ENCODE measurements around the gene LMBR1L.

LMBR1L gene

GRCh38 chr12:49126852-49127763, 16.5 kb upstream of the LMBR1L start (continued):
- TF ChIP-seq ZNF518A (tag by site-specific recombination; conservative IDR thresholded peaks at IDR 0.05; ENCODE audit: low read depth) (no peak), SETDB1 (IDR thresholded peaks at IDR 0.05; ENCODE audit: insufficient read length, low read length) (no peak), ZNF132 (tag by site-specific recombination; IDR thresholded peaks at IDR 0.05; ENCODE audit: borderline replicate concordance) (no peak), SP2 (tag by site-specific recombination; IDR thresholded peaks at IDR 0.05) (no peak), ZNF768 (tag by site-specific recombination; IDR thresholded peaks at IDR 0.05) (peak; percentile 3; the same call in 1 of the 2 replicates), ZEB2 (tag by site-specific recombination; IDR thresholded peaks at IDR 0.05) (peak; percentile 49; the same call in 1 of the 2 replicates), ZNF280D (tag by site-specific recombination; IDR thresholded peaks at IDR 0.05) (no peak), ZSCAN18 (tag by site-specific recombination; IDR thresholded peaks at IDR 0.05) (no peak), ZBTB10 (tag by site-specific recombination; IDR thresholded peaks at IDR 0.05) (no peak), GLI2 (tag by site-specific recombination; IDR thresholded peaks at IDR 0.05; ENCODE audit: borderline replicate concordance, low read depth) (no peak), ZSCAN5A (tag by site-specific recombination; IDR thresholded peaks at IDR 0.05) (no peak), TSHZ1 (tag by site-specific recombination; IDR thresholded peaks at IDR 0.05; ENCODE audit: borderline replicate concordance) (no peak), ZNF416 (tag by site-specific recombination; IDR thresholded peaks at IDR 0.05) (no peak), ZNF529 (tag by site-specific recombination; IDR thresholded peaks at IDR 0.05; ENCODE audit: insufficient replicate concordance) (no peak), ZBTB17 (tag by site-specific recombination; IDR thresholded peaks at IDR 0.05) (peak; percentile 42; the same call in 1 of the 2 replicates), ZNF2 (tag by site-specific recombination; IDR thresholded peaks at IDR 0.05) (peak; percentile 89)
